HEK293 (cell line): ENCODE results near the gene EML4.

Source experiments
- HOXC10 ChIP-seq: sonication (generic); formaldehyde crosslinking; IDR thresholded peaks from 2 replicates; pipeline ENCODE4 v1.8.1; 2023; ENCODE audit warnings: mild to moderate bottlenecking, missing genetic modification reagents
- HOXD13 ChIP-seq: sonication (generic); formaldehyde crosslinking; IDR thresholded peaks from 2 replicates; pipeline ENCODE4 v1.8.0; 2022; ENCODE audit warnings: missing genetic modification reagents, borderline replicate concordance
- KLF8 ChIP-seq: fragments of 450-650 bp; formaldehyde crosslinking; IDR thresholded peaks from 2 replicates; pipeline ENCODE4 v1.5.1; 2016; ENCODE audit warnings: missing biosample characterization, missing genetic modification characterization
- PRDM6 ChIP-seq: fragments of 450-650 bp; formaldehyde crosslinking; IDR thresholded peaks from 2 replicates; pipeline ENCODE4 v1.5.1; 2017; ENCODE audit warnings: missing biosample characterization, missing genetic modification characterization
- SCRT1 ChIP-seq: fragments of 450-650 bp; formaldehyde crosslinking; IDR thresholded peaks from 2 replicates; pipeline ENCODE4 v1.5.1; 2016; ENCODE audit warnings: missing biosample characterization, missing genetic modification characterization, borderline replicate concordance
- ZEB2 ChIP-seq: fragments of 450-650 bp; formaldehyde crosslinking; IDR thresholded peaks from 2 replicates; pipeline ENCODE4 v1.5.1; 2016; ENCODE audit warnings: missing biosample characterization, missing genetic modification characterization
- ZNF121 ChIP-seq: fragments of 450-650 bp; formaldehyde crosslinking; IDR thresholded peaks from 2 replicates; pipeline ENCODE4 v1.5.1; 2016; ENCODE audit warnings: missing biosample characterization, missing genetic modification characterization
- ZNF37A ChIP-seq: fragments of 450-650 bp; IDR thresholded peaks from 2 replicates; pipeline ENCODE4 v1.5.1; 2018; ENCODE audit warnings: missing biosample characterization, missing genetic modification characterization
- ZNF529 ChIP-seq: fragments of 450-650 bp; formaldehyde crosslinking; IDR thresholded peaks from 2 replicates; pipeline ENCODE4 v1.5.1; 2017; ENCODE audit warnings: missing genetic modification characterization, missing biosample characterization; ENCODE audit not compliant: insufficient replicate concordance
- ZNF660 ChIP-seq: fragments of 450-650 bp; IDR thresholded peaks from 2 replicates; pipeline ENCODE4 v1.5.1; 2018; ENCODE audit warnings: missing biosample characterization, mild to moderate bottlenecking, missing genetic modification characterization
- ZNF768 ChIP-seq: fragments of 450-650 bp; formaldehyde crosslinking; IDR thresholded peaks from 2 replicates; pipeline ENCODE4 v1.5.1; 2018; ENCODE audit warnings: missing biosample characterization, mild to moderate bottlenecking, missing genetic modification characterization
- ZSCAN5A ChIP-seq: fragments of 450-650 bp; formaldehyde crosslinking; IDR thresholded peaks from 2 replicates; pipeline ENCODE4 v1.5.1; 2016; ENCODE audit warnings: missing biosample characterization, missing genetic modification characterization
- TF ChIP-seq, protein P1 (sequence below): fragments of 450-650 bp; formaldehyde crosslinking; IDR thresholded peaks from 2 replicates; pipeline ENCODE4 v1.5.1; 2016; ENCODE audit warnings: missing biosample characterization, missing genetic modification characterization
- TF ChIP-seq, protein P2 (sequence below): fragments of 450-650 bp; formaldehyde crosslinking; IDR thresholded peaks from 2 replicates; pipeline ENCODE4 v1.5.1; 2016; ENCODE audit warnings: missing biosample characterization, missing genetic modification characterization, borderline replicate concordance
- TF ChIP-seq, protein P3 (sequence below): fragments of 450-650 bp; formaldehyde crosslinking; IDR thresholded peaks from 2 replicates; pipeline ENCODE4 v1.5.1; 2017; ENCODE audit warnings: missing biosample characterization, mild to moderate bottlenecking, missing genetic modification characterization, moderate library complexity
- TF ChIP-seq, protein P4 (sequence below): fragments of 450-650 bp; formaldehyde crosslinking; IDR thresholded peaks from 2 replicates; pipeline ENCODE4 v1.5.1; 2016; ENCODE audit warnings: missing biosample characterization, missing genetic modification characterization
- TF ChIP-seq, protein P5 (sequence below): fragments of 450-650 bp; formaldehyde crosslinking; IDR thresholded peaks from 2 replicates; pipeline ENCODE4 v1.5.0; 2017; ENCODE audit warnings: missing biosample characterization, missing genetic modification characterization, borderline replicate concordance
- TF ChIP-seq, protein P6 (sequence below): fragments of 450-650 bp; formaldehyde crosslinking; optimal IDR thresholded peaks from 2 replicates; pipeline ENCODE3; 2016; ENCODE audit warnings: missing biosample characterization, mild to moderate bottlenecking, missing genetic modification characterization

The EML4 gene

DNA sequence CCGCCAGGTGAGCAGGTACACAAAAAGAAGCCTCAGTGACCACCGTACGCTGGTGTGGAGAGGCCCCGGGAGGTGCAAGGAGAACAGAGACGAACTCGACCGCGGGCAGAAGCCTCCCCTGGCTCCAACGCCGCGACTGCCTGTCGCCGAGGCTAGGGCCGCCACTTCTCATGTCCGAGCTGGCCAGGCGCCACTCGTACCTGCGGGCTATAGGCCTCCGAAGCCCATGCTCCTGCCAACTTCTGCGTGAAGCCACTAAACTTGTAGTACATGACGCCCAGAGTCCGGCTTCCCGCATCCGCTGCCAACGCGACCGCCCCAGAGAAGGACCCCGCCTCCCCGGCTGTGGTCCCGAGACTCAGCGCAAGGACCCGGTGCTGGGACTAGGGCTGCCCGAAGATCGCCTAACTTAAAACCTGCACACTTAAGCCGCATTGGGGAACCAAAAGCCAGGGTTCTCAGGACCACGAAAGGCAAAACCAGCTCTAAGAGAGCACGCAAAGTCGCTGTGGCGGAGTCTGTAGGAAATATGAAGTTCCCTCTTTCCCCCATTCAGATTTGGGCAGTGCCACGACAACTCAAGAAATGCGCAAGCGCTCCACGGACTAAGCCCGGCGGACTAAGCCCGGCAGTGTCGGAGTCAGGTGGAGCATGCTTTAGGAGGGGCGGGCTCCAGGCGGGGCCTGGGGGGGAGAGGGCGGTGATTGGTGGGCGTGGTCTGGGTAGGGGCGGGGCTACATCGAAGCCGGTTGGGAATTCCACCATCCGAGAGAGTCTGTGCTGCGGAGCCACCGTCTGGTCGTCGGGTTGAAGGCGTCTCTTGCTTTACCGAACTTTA, 192.0 kb downstream of the EML4 start, which contains the start of gene COX7A2L (continued):
- TF ChIP-seq ZSCAN5A (no peak), ZNF529 (tag by site-specific recombination) (no peak), ZNF37A (tag by site-specific recombination) (no peak), ZNF121 (tag by site-specific recombination) (no peak), SCRT1 (tag by site-specific recombination) (no peak), PRDM6 (tag by site-specific recombination) (no peak), ZEB2 (tag by site-specific recombination) (peak; percentile 61; the same call in 1 of the 2 replicates), ZNF768 (tag by site-specific recombination) (no peak), HOXC10 (no peak), ZNF660 (peak; percentile 13; the same call in 1 of the 2 replicates), HOXD13 (no peak), KLF8 (tag by site-specific recombination) (peak; percentile 93)
- TF ChIP-seq, protein P1, sequence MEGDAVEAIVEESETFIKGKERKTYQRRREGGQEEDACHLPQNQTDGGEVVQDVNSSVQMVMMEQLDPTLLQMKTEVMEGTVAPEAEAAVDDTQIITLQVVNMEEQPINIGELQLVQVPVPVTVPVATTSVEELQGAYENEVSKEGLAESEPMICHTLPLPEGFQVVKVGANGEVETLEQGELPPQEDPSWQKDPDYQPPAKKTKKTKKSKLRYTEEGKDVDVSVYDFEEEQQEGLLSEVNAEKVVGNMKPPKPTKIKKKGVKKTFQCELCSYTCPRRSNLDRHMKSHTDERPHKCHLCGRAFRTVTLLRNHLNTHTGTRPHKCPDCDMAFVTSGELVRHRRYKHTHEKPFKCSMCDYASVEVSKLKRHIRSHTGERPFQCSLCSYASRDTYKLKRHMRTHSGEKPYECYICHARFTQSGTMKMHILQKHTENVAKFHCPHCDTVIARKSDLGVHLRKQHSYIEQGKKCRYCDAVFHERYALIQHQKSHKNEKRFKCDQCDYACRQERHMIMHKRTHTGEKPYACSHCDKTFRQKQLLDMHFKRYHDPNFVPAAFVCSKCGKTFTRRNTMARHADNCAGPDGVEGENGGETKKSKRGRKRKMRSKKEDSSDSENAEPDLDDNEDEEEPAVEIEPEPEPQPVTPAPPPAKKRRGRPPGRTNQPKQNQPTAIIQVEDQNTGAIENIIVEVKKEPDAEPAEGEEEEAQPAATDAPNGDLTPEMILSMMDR: peak; percentile 63; the same call in 1 of the 2 replicates
- TF ChIP-seq, protein P2, sequence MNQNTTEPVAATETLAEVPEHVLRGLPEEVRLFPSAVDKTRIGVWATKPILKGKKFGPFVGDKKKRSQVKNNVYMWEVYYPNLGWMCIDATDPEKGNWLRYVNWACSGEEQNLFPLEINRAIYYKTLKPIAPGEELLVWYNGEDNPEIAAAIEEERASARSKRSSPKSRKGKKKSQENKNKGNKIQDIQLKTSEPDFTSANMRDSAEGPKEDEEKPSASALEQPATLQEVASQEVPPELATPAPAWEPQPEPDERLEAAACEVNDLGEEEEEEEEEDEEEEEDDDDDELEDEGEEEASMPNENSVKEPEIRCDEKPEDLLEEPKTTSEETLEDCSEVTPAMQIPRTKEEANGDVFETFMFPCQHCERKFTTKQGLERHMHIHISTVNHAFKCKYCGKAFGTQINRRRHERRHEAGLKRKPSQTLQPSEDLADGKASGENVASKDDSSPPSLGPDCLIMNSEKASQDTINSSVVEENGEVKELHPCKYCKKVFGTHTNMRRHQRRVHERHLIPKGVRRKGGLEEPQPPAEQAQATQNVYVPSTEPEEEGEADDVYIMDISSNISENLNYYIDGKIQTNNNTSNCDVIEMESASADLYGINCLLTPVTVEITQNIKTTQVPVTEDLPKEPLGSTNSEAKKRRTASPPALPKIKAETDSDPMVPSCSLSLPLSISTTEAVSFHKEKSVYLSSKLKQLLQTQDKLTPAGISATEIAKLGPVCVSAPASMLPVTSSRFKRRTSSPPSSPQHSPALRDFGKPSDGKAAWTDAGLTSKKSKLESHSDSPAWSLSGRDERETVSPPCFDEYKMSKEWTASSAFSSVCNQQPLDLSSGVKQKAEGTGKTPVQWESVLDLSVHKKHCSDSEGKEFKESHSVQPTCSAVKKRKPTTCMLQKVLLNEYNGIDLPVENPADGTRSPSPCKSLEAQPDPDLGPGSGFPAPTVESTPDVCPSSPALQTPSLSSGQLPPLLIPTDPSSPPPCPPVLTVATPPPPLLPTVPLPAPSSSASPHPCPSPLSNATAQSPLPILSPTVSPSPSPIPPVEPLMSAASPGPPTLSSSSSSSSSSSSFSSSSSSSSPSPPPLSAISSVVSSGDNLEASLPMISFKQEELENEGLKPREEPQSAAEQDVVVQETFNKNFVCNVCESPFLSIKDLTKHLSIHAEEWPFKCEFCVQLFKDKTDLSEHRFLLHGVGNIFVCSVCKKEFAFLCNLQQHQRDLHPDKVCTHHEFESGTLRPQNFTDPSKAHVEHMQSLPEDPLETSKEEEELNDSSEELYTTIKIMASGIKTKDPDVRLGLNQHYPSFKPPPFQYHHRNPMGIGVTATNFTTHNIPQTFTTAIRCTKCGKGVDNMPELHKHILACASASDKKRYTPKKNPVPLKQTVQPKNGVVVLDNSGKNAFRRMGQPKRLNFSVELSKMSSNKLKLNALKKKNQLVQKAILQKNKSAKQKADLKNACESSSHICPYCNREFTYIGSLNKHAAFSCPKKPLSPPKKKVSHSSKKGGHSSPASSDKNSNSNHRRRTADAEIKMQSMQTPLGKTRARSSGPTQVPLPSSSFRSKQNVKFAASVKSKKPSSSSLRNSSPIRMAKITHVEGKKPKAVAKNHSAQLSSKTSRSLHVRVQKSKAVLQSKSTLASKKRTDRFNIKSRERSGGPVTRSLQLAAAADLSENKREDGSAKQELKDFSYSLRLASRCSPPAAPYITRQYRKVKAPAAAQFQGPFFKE: no peak
- TF ChIP-seq, protein P3, sequence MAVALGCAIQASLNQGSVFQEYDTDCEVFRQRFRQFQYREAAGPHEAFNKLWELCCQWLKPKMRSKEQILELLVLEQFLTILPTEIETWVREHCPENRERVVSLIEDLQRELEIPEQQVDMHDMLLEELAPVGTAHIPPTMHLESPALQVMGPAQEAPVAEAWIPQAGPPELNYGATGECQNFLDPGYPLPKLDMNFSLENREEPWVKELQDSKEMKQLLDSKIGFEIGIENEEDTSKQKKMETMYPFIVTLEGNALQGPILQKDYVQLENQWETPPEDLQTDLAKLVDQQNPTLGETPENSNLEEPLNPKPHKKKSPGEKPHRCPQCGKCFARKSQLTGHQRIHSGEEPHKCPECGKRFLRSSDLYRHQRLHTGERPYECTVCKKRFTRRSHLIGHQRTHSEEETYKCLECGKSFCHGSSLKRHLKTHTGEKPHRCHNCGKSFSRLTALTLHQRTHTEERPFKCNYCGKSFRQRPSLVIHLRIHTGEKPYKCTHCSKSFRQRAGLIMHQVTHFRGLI (tag by site-specific recombination): no peak
- TF ChIP-seq, protein P4, sequence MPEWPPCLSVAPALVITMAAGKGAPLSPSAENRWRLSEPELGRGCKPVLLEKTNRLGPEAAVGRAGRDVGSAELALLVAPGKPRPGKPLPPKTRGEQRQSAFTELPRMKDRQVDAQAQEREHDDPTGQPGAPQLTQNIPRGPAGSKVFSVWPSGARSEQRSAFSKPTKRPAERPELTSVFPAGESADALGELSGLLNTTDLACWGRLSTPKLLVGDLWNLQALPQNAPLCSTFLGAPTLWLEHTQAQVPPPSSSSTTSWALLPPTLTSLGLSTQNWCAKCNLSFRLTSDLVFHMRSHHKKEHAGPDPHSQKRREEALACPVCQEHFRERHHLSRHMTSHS: no peak
- TF ChIP-seq, protein P5, sequence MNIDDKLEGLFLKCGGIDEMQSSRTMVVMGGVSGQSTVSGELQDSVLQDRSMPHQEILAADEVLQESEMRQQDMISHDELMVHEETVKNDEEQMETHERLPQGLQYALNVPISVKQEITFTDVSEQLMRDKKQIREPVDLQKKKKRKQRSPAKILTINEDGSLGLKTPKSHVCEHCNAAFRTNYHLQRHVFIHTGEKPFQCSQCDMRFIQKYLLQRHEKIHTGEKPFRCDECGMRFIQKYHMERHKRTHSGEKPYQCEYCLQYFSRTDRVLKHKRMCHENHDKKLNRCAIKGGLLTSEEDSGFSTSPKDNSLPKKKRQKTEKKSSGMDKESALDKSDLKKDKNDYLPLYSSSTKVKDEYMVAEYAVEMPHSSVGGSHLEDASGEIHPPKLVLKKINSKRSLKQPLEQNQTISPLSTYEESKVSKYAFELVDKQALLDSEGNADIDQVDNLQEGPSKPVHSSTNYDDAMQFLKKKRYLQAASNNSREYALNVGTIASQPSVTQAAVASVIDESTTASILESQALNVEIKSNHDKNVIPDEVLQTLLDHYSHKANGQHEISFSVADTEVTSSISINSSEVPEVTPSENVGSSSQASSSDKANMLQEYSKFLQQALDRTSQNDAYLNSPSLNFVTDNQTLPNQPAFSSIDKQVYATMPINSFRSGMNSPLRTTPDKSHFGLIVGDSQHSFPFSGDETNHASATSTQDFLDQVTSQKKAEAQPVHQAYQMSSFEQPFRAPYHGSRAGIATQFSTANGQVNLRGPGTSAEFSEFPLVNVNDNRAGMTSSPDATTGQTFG (tag by site-specific recombination): no peak
- TF ChIP-seq, protein P6, sequence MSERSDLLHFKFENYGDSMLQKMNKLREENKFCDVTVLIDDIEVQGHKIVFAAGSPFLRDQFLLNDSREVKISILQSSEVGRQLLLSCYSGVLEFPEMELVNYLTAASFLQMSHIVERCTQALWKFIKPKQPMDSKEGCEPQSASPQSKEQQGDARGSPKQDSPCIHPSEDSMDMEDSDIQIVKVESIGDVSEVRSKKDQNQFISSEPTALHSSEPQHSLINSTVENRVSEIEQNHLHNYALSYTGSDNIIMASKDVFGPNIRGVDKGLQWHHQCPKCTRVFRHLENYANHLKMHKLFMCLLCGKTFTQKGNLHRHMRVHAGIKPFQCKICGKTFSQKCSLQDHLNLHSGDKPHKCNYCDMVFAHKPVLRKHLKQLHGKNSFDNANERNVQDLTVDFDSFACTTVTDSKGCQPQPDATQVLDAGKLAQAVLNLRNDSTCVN (tag by site-specific recombination): no peak
